Neuron (in vitro differentiated cells): ENCODE data around the gene NOB1.
"Not testable (repeated sequence)": the region's sequence is repeated elsewhere in the genome, so short reads cannot be mapped to it uniquely, and the experiment has no call there.

Experiments used
- H2AFZ ChIP-seq: one replicate; pipeline ENCODE4 v1.6.1; 2013; ENCODE audit warnings: low read depth, mild to moderate bottlenecking, inconsistent platforms, low read length, moderate library complexity
- H3K27me3 ChIP-seq: one replicate; pipeline ENCODE4 v1.6.1; 2013; ENCODE audit warnings: low read length; ENCODE audit not compliant: insufficient read depth
- H3K36me3 ChIP-seq: one replicate; pipeline ENCODE4 v1.6.1; 2013; ENCODE audit warnings: low read length; ENCODE audit not compliant: insufficient read depth
- H3K4me1 ChIP-seq: one replicate; pipeline ENCODE4 v1.6.1; 2013; ENCODE audit warnings: low read length; ENCODE audit not compliant: insufficient read depth
- H3K4me3 ChIP-seq: 2 replicates; pipeline ENCODE4 v1.5.1; 2013; ENCODE audit warnings: mild to moderate bottlenecking, low read length, moderate library complexity
- H3K9me3 ChIP-seq: one replicate; pipeline ENCODE4 v1.6.1; 2013; ENCODE audit warnings: low read length

NOB1 gene

DNA sequence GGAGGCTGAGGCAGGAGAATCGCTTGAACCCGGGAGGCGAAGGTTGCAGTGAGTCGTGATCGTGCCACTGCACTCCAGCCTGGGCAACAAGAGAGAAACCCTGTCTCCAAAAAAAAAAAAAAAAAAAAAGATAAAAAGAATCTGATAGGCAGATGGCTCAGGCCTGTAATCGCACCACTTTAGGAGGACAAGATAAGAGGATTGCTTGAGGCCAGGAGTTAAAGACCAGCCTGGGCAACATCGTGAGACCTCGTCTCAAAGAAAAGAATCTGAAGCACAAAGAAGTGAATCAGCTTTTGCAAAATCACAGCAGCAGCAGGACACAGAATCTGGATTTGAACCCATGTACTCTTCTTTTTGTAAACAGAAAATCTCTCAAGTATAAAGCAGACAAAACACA lies 7.6 kb downstream of the NOB1 start:
- H3K4me1 ChIP-seq: no peaks in the 10 kb centered on the region
- H3K9me3 ChIP-seq: no peaks in the 10 kb centered on the region
- no peaks in the 10 kb centered on the region for H3K27me3 ChIP-seq
- peaks cover 83% of the 10 kb centered on the region for H3K36me3 ChIP-seq
- H2AFZ ChIP-seq: no peak overlapping the region
- no peak overlapping the region for H3K4me3 ChIP-seq

GRCh38 chr16:69745959-69746358 lies 8.8 kb downstream of the NOB1 start:
- H3K27me3 ChIP-seq: no peaks in the 10 kb centered on the region
- H3K4me1 ChIP-seq: no peaks in the 10 kb centered on the region
- H2AFZ ChIP-seq: no peak overlapping the region
- no peak overlapping the region for H3K4me3 ChIP-seq
- H3K36me3 ChIP-seq: peaks cover 90% of the 10 kb centered on the region
- no peaks in the 10 kb centered on the region for H3K9me3 ChIP-seq

DNA sequence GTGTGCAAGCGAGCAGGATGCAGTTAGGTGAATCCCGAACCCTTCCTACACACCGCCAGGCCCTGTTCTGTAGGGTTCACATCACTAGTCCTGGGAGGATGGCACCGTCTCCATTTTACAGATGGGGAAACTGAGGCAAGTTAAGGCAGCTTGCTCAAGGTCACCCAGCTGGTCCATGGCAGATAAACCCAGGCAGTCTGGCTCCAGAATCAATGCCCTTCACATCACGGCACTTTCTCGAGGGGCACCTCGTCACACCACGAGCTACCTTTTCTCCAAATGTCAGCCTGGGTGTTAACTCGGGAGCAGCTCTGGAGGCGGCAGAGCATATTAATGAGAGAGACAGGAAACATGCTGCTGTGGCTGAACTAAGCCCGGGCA lies 9.5 kb downstream of the NOB1 start:
- Histone ChIP-seq H3K36me3 (peaks cover 88% of the 10 kb centered on the region), H3K27me3 (no peaks in the 10 kb centered on the region), H3K4me1 (no peaks in the 10 kb centered on the region), H3K9me3 (no peaks in the 10 kb centered on the region), H3K4me3 (no peak overlapping the region), H2AFZ (no peak overlapping the region)

GRCh38 chr16:69744363-69745231 lies 10.1 kb downstream of the NOB1 start:
- Histone ChIP-seq H2AFZ (no peak overlapping the region), H3K27me3 (no peaks in the 10 kb centered on the region), H3K9me3 (no peaks in the 10 kb centered on the region), H3K4me3 (no peak overlapping the region), H3K36me3 (peaks cover 94% of the 10 kb centered on the region), H3K4me1 (no peaks in the 10 kb centered on the region)

- no peaks in the 10 kb centered on the region for H3K27me3 ChIP-seq
- H3K36me3 ChIP-seq: peaks cover 74% of the 10 kb centered on the region
- no peak overlapping the region for H2AFZ ChIP-seq
- H3K9me3 ChIP-seq: no peaks in the 10 kb centered on the region
- H3K4me1 ChIP-seq: no peaks in the 10 kb centered on the region
- no peak overlapping the region for H3K4me3 ChIP-seq
Measured at GRCh38 chr16:69741951-69742904, 12.5 kb downstream of the NOB1 start.

DNA sequence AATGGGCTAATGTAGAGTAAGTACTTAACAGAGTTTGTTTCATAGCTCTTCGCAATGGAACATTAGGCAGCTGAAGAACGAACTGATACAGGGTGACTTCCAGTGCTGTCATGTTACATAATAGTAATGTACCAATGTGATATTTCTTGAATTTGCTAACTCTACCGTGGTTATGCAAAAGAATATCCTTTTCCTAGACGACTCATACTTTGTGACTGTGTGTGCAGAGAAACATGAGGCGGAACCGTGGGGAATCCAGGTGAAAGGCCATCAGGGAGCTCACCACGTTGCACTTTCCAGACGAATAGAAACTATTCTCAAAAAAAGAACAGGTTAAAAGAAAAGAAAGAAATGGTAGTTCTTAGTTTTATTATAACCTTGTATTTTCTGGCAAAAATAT lies 13.2 kb downstream of the NOB1 start:
- no peaks in the 10 kb centered on the region for H3K9me3 ChIP-seq
- H3K4me3 ChIP-seq: no peak overlapping the region
- H2AFZ ChIP-seq: no peak overlapping the region
- no peaks in the 10 kb centered on the region for H3K4me1 ChIP-seq
- peaks cover 68% of the 10 kb centered on the region for H3K36me3 ChIP-seq
- H3K27me3 ChIP-seq: no peaks in the 10 kb centered on the region

DNA sequence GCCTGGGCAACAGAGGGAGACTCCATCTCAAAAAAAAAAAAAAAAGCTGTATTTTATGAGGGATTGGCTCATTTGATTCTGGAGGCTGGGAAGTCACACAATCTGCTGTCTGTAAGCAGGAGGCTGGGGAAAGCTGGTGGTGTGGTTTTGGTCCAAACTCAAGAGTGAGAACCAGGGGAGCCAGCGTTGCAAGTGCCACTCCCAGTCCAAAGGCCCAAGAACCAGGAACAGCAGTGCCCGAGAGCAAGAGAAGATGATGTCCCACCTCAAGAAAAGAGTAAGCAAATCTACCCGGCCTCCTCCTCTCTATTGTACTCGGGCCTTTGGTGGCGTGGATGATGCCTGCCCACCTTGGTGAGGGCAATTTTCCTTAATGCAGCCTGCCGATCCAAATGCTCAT lies 22.6 kb downstream of the NOB1 start:
- Histone ChIP-seq H3K4me1 (peaks cover under 1% of the 10 kb centered on the region), H3K36me3 (no peaks in the 10 kb centered on the region), H3K4me3 (no peak overlapping the region), H3K27me3 (no peaks in the 10 kb centered on the region), H3K9me3 (no peaks in the 10 kb centered on the region), H2AFZ (no peak overlapping the region)

DNA sequence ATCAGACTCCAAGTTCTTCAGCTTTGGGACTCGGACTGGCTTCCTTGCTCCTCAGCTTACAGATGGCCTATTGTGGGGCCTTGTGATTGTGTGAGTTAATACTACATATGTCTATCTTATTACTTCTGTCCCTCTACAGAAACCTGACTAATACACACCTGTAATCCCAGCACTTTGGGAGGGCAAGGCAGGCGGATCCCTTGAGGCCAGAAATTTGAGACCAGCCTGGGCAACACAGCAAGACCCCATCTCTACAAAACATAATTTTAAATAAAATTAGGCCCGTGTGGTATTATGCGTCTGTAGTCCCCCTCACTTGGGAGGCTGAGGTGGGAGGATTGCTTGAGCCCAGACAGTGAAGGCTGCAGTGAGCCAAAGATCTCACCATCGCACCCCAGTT lies 23.4 kb downstream of the NOB1 start:
- not testable (repeated sequence) for H3K4me3 ChIP-seq, H2AFZ ChIP-seq, H3K27me3 ChIP-seq, H3K9me3 ChIP-seq, H3K4me1 ChIP-seq, H3K36me3 ChIP-seq

DNA sequence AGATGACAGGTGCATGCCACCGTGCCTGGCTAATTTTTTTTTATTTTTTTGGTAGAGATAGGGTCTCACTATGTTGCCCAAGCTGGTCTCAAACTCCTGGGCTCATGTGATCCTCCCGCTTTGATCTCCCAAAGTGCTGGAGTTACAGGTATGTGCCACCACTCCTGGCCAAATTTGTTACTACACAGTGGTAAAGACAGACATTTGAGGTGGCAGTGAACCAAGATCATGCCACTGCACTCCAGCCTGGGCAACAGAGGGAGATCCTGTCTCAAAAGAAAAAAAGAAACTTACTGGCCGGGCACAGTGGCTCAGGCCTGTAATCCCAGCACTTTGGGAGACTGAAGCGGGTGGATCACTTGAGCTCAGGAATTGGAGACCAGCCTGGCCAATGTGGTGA lies 25.7 kb downstream of the NOB1 start:
- not testable (repeated sequence) for H3K4me3 ChIP-seq, H3K36me3 ChIP-seq, H3K27me3 ChIP-seq, H3K9me3 ChIP-seq, H3K4me1 ChIP-seq, H2AFZ ChIP-seq

DNA sequence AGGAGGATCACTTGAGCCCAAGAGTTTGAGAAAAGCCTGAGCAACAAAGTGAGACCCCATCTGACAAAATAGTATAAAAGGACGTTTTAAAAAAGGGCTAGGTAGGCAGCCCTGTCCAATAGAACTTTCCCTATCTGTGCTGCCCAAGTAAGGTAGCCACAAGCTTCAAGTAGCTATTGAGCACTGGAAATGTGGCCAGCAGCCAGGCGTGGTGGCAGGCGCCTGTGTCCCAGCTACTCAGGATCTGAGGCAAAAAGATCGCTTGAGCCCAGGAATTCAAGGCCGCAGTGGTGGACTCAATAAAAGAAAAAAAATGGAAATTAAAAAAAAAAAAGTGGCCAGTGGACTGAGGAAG lies 26.8 kb downstream of the NOB1 start:
- Histone ChIP-seq H3K9me3 (no peaks in the 10 kb centered on the region), H3K27me3 (no peaks in the 10 kb centered on the region), H3K4me1 (peaks cover 10% of the 10 kb centered on the region), H3K4me3 (no peak overlapping the region), H2AFZ (no peak overlapping the region), H3K36me3 (no peaks in the 10 kb centered on the region)

- no peaks in the 10 kb centered on the region for H3K9me3 ChIP-seq
- H3K36me3 ChIP-seq: no peaks in the 10 kb centered on the region
- H3K4me1 ChIP-seq: peaks cover 10% of the 10 kb centered on the region
- H3K27me3 ChIP-seq: no peaks in the 10 kb centered on the region
- peak within 1 kb of the TSS; percentile 62 for H3K4me3 ChIP-seq
- H2AFZ ChIP-seq: peak within 1 kb of the TSS; percentile 80
Measured at GRCh38 chr16:69726313-69727060, 28.2 kb downstream of the NOB1 start, which contains the start of gene NQO1. NQO1 (minus strand) TSS chr16:69726560; CDS start chr16:69726439, 121 bp downstream.

- Histone ChIP-seq H3K27me3 (no peaks in the 10 kb centered on the region), H2AFZ (peak overlapping the region; percentile 80), H3K4me3 (peak overlapping the region; percentile 62), H3K4me1 (peaks cover 10% of the 10 kb centered on the region), H3K9me3 (no peaks in the 10 kb centered on the region), H3K36me3 (no peaks in the 10 kb centered on the region)
Measured at GRCh38 chr16:69725480-69726312, 29.0 kb downstream of the NOB1 start.
